COR-L47 (cell line): Measurements from ENCODE around the gene BHLHA15.

Experiments used
- DNase-seq: peaks from one replicate; lab custom pipeline; 2025; lab: John Stamatoyannopoulos, UW

BHLHA15 gene

GRCh38 chr7:98187138-98187502 lies 24.1 kb upstream of the BHLHA15 start:
- no peak for DNase-seq

GRCh38 chr7:98189559-98189958 lies 21.7 kb upstream of the BHLHA15 start:
- DNase-seq: no peak

GRCh38 chr7:98191668-98192431 lies 19.4 kb upstream of the BHLHA15 start:
- DNase-seq: no peak

- no peak for DNase-seq
Observed at GRCh38 chr7:98192781-98193457, 18.3 kb upstream of the BHLHA15 start.

GRCh38 chr7:98193474-98194180 lies 17.6 kb upstream of the BHLHA15 start:
- no peak for DNase-seq

- no peak for DNase-seq
Observed at GRCh38 chr7:98194186-98194585, 17.1 kb upstream of the BHLHA15 start.

- no peak for DNase-seq
Observed at GRCh38 chr7:98194672-98195457, 16.4 kb upstream of the BHLHA15 start.

- no peak for DNase-seq
Observed at GRCh38 chr7:98196706-98197605, 14.3 kb upstream of the BHLHA15 start.

GRCh38 chr7:98199131-98199530 lies 12.1 kb upstream of the BHLHA15 start:
- no peak for DNase-seq

- DNase-seq: no peak
Observed at GRCh38 chr7:98200364-98200763, 10.9 kb upstream of the BHLHA15 start.

- DNase-seq: no peak
Observed at GRCh38 chr7:98202367-98203195, 8.7 kb upstream of the BHLHA15 start.

GRCh38 chr7:98203261-98203963 lies 7.8 kb upstream of the BHLHA15 start:
- no peak for DNase-seq

GRCh38 chr7:98203964-98204605 lies 7.2 kb upstream of the BHLHA15 start:
- no peak for DNase-seq

- no peak for DNase-seq
Observed at GRCh38 chr7:98204670-98205069, 6.6 kb upstream of the BHLHA15 start.

GRCh38 chr7:98205162-98205845 lies 5.9 kb upstream of the BHLHA15 start:
- no peak for DNase-seq

- no peak for DNase-seq
Observed at GRCh38 chr7:98206451-98207330, 4.5 kb upstream of the BHLHA15 start.

GRCh38 chr7:98209166-98209920 lies 1.9 kb upstream of the BHLHA15 start:
- DNase-seq: no peak
